Left cardiac atrium (tissue), 4 donors: ENCODE data around the gene NBPF11. TPM values are rescaled to one million over a fixed set of nuclear protein-coding genes. Genes with fewer than 3 reads are reported as not detected.
"Not testable (repeated sequence)": the region's sequence is repeated elsewhere in the genome, so short reads cannot be mapped to it uniquely, and the experiment has no call there.

Experiments used
- ATAC-seq, 2 donors: fragments of 200-7000 bp; cut with Tn5 transposase; one replicate each; pipeline ENCODE4 v1.9.1; 2020; ENCODE audit warnings: mild to moderate bottlenecking in 2 of 2, moderate library complexity in 2 of 2
- DNase-seq: peaks from one replicate; pipeline ENCODE4 v3.0.0-alpha.2; 2020
- intact Hi-C, 2 donors: fragments of 100-400 bp; cut with DNase I; formaldehyde crosslinking; loops; one replicate each; pipeline versions ENCODE4 v1.14.1 to v1.15.1; 2022 to 2023
- total RNA-seq, 2 donors: library from RNA; stranded (reverse); fragmentation: NEBNext Ultra II Directional; extraction: Animal tissue kit (Norgen Biotek cat#: 25700); gene quantifications; one replicate each; pipeline ENCODE4 v1.2.1, GENCODE V29; 2021
- donor health status: DM: no; HTN: yes; CAD: no.
- donor health status: DM: no; HTN: yes; CAD: no; lungs with severe emphysema.
- donor health status: DM: yes; HTN: yes; CAD: no.
- donor health status: Dilated cardiomyopathy.

Gene NBPF11
- total RNA-seq, 2 donors from 2014 or later = 3.8 to 5.0 TPM

DNA sequence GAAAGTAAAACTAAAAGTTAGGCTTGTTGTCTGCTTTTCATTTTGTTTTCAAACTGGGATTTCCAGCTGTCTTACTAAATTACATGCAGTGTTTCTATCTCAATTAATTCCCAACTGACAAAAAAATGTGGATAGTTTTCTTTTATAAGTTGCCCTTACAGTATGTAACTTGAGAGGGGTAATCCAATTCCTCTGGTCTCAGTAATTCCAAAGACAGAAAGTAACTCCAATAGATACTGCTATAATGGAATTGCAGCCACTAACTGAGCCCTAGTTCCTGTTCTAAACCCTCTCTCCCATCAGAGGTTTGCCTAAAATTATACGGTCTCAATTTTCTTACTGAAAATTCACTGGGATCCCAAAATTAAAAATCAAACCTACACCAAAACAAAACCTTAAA, 83.5 kb downstream of the NBPF11 start:
- ATAC-seq, DNase-seq, intact Hi-C loops: not testable (repeated sequence)

- ATAC-seq, intact Hi-C loops, DNase-seq: not testable (repeated sequence)
These were observed 83.9 kb downstream of the NBPF11 start for GRCh38 chr1:148068201-148068600.

DNA sequence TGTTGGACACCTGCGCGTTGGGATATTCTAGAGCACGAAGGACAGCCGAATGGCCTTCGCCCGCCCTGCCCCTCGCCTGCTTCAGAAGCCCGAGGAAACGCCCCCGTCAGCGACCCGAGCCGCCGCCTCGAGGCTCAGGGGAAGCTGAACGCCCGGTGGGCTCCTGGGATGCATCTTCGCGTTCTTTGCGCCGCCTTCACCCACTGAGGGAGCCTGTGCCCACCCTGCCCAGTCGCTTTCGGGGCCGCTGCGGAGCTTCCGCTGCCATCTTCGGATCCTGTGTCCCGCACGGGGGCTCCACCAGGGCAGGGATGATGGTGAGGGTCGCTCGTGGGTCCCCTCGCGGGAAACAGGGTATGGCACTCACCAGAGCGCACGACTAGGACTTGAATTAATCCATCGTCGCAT, 91.8 kb downstream of the NBPF11 start:
- DNase-seq, intact Hi-C loops: not testable (repeated sequence)
- ATAC-seq = peak in 1 of 2 donors; percentile 16

- ATAC-seq, DNase-seq, intact Hi-C loops: not testable (repeated sequence)
These were observed 94.7 kb downstream of the NBPF11 start for GRCh38 chr1:148057384-148057783.

Other genes with a start within 250 kb of the NBPF11 start
- not detected for gene GJA8, start 249.5 kb downstream of the NBPF11 start, total RNA-seq
- gene GPR89B, start 223.9 kb downstream of the NBPF11 start, total RNA-seq = 1 to 10 TPM; 6.9 to 8.7 TPM